HCT116 (cell line): Measurements from ENCODE around the gene GRIP1. TPM values are rescaled to one million over a fixed set of nuclear protein-coding genes. Genes with fewer than 3 reads are reported as not detected.

Source experiments
- ATAC-seq: fragments of 200-7000 bp; cut with Tn5 transposase; 2 replicates; pipeline ENCODE4 v1.9.1; 2020; ENCODE audit warnings: mild to moderate bottlenecking, moderate library complexity
- BruUV-seq: library from RNA; stranded (reverse); fragments of 400-500 nt; replicated peaks from 2 replicates; lab custom pipeline; 2021; lab: Mats Ljungman, UMichigan
- CTCF ChIA-PET: fragments of 300-600 bp; sonication (Branson Sonifier 250); formaldehyde crosslinking; loops from one replicate; lab custom pipeline; 2021; ENCODE audit warnings: antibody characterized with exemption; lab: Charles Lee
- POLR2A ChIA-PET: fragments of 300-600, 350-600 bp; sonication (Branson Sonifier 250); formaldehyde crosslinking; loops from one replicate; lab custom pipeline; 2021; ENCODE audit warnings: antibody characterized with exemption; lab: Charles Lee
- RAD21 ChIA-PET, 2 experiments: fragments of 300-600 bp; sonication (Branson Sonifier 250); formaldehyde crosslinking; loops; one replicate each; lab custom pipeline; 2023; ENCODE audit warnings: low total read pairs in 2 of 2; ENCODE audit not compliant: uncharacterized antibody in 2 of 2, unreplicated experiment in 2 of 2, low non-redundant PET in 1 of 2; lab: Charles Lee
- DNase-seq: peaks from one replicate; pipeline ENCODE4 v3.0.0-alpha.2; 2010; ENCODE audit warnings: low read depth, low spot score
- H2AFZ ChIP-seq: fragments of 200-600 bp; shearing (Covaris generic), sonication (generic); 2 replicates; pipeline ENCODE4 v1.6.1; 2017; ENCODE audit warnings: low read depth, mixed run types, mixed read lengths, antibody characterized with exemption, low read length; ENCODE audit not compliant: poor library complexity, severe bottlenecking
- H3K27ac ChIP-seq: 2 replicates; pipeline ENCODE4 v1.5.1; 2012; ENCODE audit warnings: low read depth, low read length
- H3K27me3 ChIP-seq: fragments of 200-600 bp; sonication (generic); 2 replicates; pipeline ENCODE4 v1.6.1; 2016; ENCODE audit warnings: mixed run types, low read length, mixed read lengths; ENCODE audit not compliant: insufficient read depth
- H3K36me3 ChIP-seq, 2 experiments: fragments of 200-500 bp in 1 of 2; fragments of 200-600 bp in 1 of 2; sonication (Bioruptor generic) in 1 of 2; sonication (generic) in 1 of 2; 2 replicates each; pipeline versions ENCODE4 v1.5.1 to v1.6.1; 2014 to 2016; ENCODE audit warnings: low read length in 2 of 2, inconsistent platforms in 1 of 2, mixed read lengths in 1 of 2, mixed run types in 1 of 2; ENCODE audit not compliant: insufficient read depth in 2 of 2, control insufficient read depth in 1 of 2
- H3K4me1 ChIP-seq, 2 experiments: fragments of 200-600 bp in 1 of 2; sonication (generic) in 1 of 2; 2 replicates each; pipeline versions ENCODE4 v1.5.1 to v1.6.1; 2012 to 2017; ENCODE audit warnings: low read length in 2 of 2, inconsistent platforms in 1 of 2, mild to moderate bottlenecking in 1 of 2, mixed read lengths in 1 of 2, mixed run types in 1 of 2, moderate library complexity in 1 of 2; ENCODE audit not compliant: insufficient read depth in 2 of 2, control insufficient read depth in 1 of 2
- H3K4me2 ChIP-seq: fragments of 200-600 bp; sonication (generic); 2 replicates; pipeline ENCODE4 v1.6.1; 2017; ENCODE audit warnings: mixed run types, low read length, mixed read lengths
- H3K4me3 ChIP-seq, 2 experiments: fragments of 200-600 bp in 1 of 2; sonication (generic) in 1 of 2; replicated peaks in 1 of 2; 2 replicates each; pipeline ENCODE4 v1.5.1; 2011 to 2016; ENCODE audit warnings: low read length in 2 of 2, control low read depth in 1 of 2, low read depth in 1 of 2, mild to moderate bottlenecking in 1 of 2, mixed read lengths in 1 of 2, mixed run types in 1 of 2
- H3K79me2 ChIP-seq: fragments of 200-600 bp; sonication (generic); 2 replicates; pipeline ENCODE4 v1.6.1; 2017; ENCODE audit warnings: mild to moderate bottlenecking, mixed run types, low read length, moderate library complexity, mixed read lengths; ENCODE audit not compliant: insufficient read depth
- H3K9ac ChIP-seq: fragments of 200-600 bp; sonication (generic); 2 replicates; pipeline ENCODE4 v1.6.1; 2016; ENCODE audit warnings: low read length, mixed read lengths
- H3K9me2 ChIP-seq: fragments of 200-600 bp; sonication (generic), shearing (Covaris generic); 2 replicates; pipeline ENCODE4 v1.6.1; 2017; ENCODE audit warnings: mixed run types, mild to moderate bottlenecking, moderate library complexity; ENCODE audit not compliant: insufficient read depth
- H3K9me3 ChIP-seq, 2 experiments: fragments of 200-500 bp in 1 of 2; fragments of 200-600 bp in 1 of 2; sonication (Bioruptor generic) in 1 of 2; sonication (generic) in 1 of 2; 2 replicates each; pipeline ENCODE4 v1.6.1; 2014 to 2017; ENCODE audit warnings: low read length in 2 of 2, mixed read lengths in 2 of 2, inconsistent platforms in 1 of 2, low read depth in 1 of 2, mild to moderate bottlenecking in 1 of 2, mixed run types in 1 of 2, moderate library complexity in 1 of 2; ENCODE audit not compliant: control insufficient read depth in 1 of 2, insufficient read depth in 1 of 2
- H4K20me1 ChIP-seq: fragments of 200-600 bp; sonication (generic), shearing (Covaris generic); 2 replicates; pipeline ENCODE4 v1.6.1; 2017; ENCODE audit warnings: mixed run types, mild to moderate bottlenecking, moderate library complexity; ENCODE audit not compliant: insufficient read depth
- CBX3 ChIP-seq: IDR thresholded peaks from 2 replicates; pipeline ENCODE4 v1.6.1; 2012; ENCODE audit warnings: low read depth
- CEBPB ChIP-seq: IDR thresholded peaks from 2 replicates; pipeline ENCODE4 v1.6.1; 2012; ENCODE audit warnings: low read depth
- EGR1 ChIP-seq: IDR thresholded peaks from 2 replicates; pipeline ENCODE4 v1.6.1; 2012; ENCODE audit warnings: low read depth
- ELF1 ChIP-seq: IDR thresholded peaks from 2 replicates; pipeline ENCODE4 v1.6.1; 2012; ENCODE audit warnings: low read depth, borderline replicate concordance
- EZH2 ChIP-seq: fragments of 200-600 bp; sonication (generic); IDR thresholded peaks from 2 replicates; pipeline ENCODE4 v1.6.1; 2017; ENCODE audit warnings: antibody characterized with exemption, mixed run types
- EZH2phosphoT487 ChIP-seq: fragments of 200-600 bp; IDR thresholded peaks from 2 replicates; pipeline ENCODE4 v1.6.1; 2018; ENCODE audit warnings: antibody characterized with exemption, borderline replicate concordance
- FOSL1 ChIP-seq: IDR thresholded peaks from 2 replicates; pipeline ENCODE4 v1.6.1; 2012; ENCODE audit warnings: low read depth
- JUND ChIP-seq: IDR thresholded peaks from 2 replicates; pipeline ENCODE4 v1.6.1; 2012
- POLR2A ChIP-seq: IDR thresholded peaks from 2 replicates; pipeline ENCODE4 v1.7.0; 2011; ENCODE audit warnings: borderline replicate concordance; ENCODE audit not compliant: insufficient read depth, insufficient read length; ENCODE audit errors: extremely low read depth
- POLR2AphosphoS5 ChIP-seq: IDR thresholded peaks from 2 replicates; pipeline ENCODE4 v1.6.1; 2011; ENCODE audit warnings: mild to moderate bottlenecking, low read depth, low read length, moderate library complexity
- RAD21 ChIP-seq: IDR thresholded peaks from 2 replicates; pipeline ENCODE4 v1.6.1; 2012; ENCODE audit warnings: low read depth, mild to moderate bottlenecking
- REST ChIP-seq: IDR thresholded peaks from 2 replicates; pipeline ENCODE4 v1.6.1; 2012; ENCODE audit warnings: low read depth
- SIN3A ChIP-seq: IDR thresholded peaks from 2 replicates; pipeline ENCODE4 v1.6.1; 2012; ENCODE audit warnings: low read depth
- SP1 ChIP-seq: IDR thresholded peaks from 2 replicates; pipeline ENCODE4 v1.6.1; 2012; ENCODE audit warnings: low read depth
- YY1 ChIP-seq: IDR thresholded peaks from 2 replicates; pipeline ENCODE4 v1.6.1; 2011; ENCODE audit warnings: low read length, low read depth, moderate library complexity, mild to moderate bottlenecking; ENCODE audit not compliant: insufficient replicate concordance; ENCODE audit errors: extremely low read depth
- ZNF274 ChIP-seq: fragments of 200-500 bp; sonication (Bioruptor generic); IDR thresholded peaks from 2 replicates; pipeline ENCODE4 v1.6.1; 2014; ENCODE audit warnings: mild to moderate bottlenecking, low read depth, low read length, inconsistent platforms
- intact Hi-C: fragments of 100-400 bp; cut with micrococcal nuclease; formaldehyde crosslinking; loops from 2 replicates; pipeline ENCODE4 v1.10.0; 2022
- total RNA-seq: library from RNA; stranded (reverse); gene quantifications from one replicate; pipeline ENCODE4 v1.2.1, GENCODE V29; 2021; ENCODE audit not compliant: unreplicated experiment
- TF ChIP-seq, protein P1 (sequence below), 3 experiments: fragments of 200-600 bp in 1 of 3; sonication (generic) in 1 of 3; IDR thresholded peaks in 2 of 3; conservative IDR thresholded peaks in 1 of 3; 2 replicates each; pipeline ENCODE4 v1.5.1; 2012 to 2017; ENCODE audit warnings: low read depth in 2 of 3, low read length in 2 of 3, antibody characterized with exemption in 1 of 3, borderline replicate concordance in 1 of 3, control low read depth in 1 of 3, mild to moderate bottlenecking in 1 of 3, mixed read lengths in 1 of 3, mixed run types in 1 of 3, moderate library complexity in 1 of 3; ENCODE audit not compliant: insufficient read depth in 1 of 3
- TF ChIP-seq, protein P2 (sequence below): IDR thresholded peaks from 2 replicates; pipeline ENCODE4 v1.6.1; 2011; ENCODE audit warnings: mild to moderate bottlenecking, low read length, moderate library complexity; ENCODE audit not compliant: insufficient replicate concordance; ENCODE audit errors: extremely low read depth
- TF ChIP-seq, protein P3 (sequence below): IDR thresholded peaks from 2 replicates; pipeline ENCODE4 v1.6.1; 2012

The GRIP1 gene
- total RNA-seq, 1 experiment from 2014 or later: not detected

DNA sequence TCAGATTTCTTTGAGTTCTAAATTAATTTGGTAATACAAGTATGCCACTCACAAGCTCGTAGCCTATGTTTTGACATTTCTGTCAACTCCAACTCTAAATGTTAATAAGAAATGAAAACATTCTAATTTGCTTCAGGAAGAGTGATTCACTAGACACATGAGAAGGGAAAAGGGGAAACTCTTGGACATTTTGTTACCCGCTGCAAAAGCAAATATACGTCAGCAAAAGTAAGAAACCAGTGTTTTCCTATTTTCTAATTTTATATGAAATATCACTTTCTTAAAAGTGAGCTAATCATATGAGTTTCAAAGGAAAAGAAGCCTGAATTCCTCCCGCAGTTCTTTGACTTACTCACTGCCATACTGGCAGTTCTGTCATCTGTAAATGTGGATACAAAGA, 162.3 kb downstream of the GRIP1 start:
- ATAC-seq: no peak
- RAD21 ChIA-PET: no interaction called here
- no peak for DNase-seq
- TF ChIP-seq SP1 (no peak), EZH2phosphoT487 (no peak), POLR2AphosphoS5 (no peak), FOSL1 (no peak), POLR2A (no peak), JUND (no peak), CEBPB (no peak), YY1 (no peak), EGR1 (no peak), CBX3 (no peak), RAD21 (no peak), EZH2 (no peak), ELF1 (no peak), ZNF274 (no peak), SIN3A (no peak), REST (no peak)
- TF ChIP-seq, protein P1, sequence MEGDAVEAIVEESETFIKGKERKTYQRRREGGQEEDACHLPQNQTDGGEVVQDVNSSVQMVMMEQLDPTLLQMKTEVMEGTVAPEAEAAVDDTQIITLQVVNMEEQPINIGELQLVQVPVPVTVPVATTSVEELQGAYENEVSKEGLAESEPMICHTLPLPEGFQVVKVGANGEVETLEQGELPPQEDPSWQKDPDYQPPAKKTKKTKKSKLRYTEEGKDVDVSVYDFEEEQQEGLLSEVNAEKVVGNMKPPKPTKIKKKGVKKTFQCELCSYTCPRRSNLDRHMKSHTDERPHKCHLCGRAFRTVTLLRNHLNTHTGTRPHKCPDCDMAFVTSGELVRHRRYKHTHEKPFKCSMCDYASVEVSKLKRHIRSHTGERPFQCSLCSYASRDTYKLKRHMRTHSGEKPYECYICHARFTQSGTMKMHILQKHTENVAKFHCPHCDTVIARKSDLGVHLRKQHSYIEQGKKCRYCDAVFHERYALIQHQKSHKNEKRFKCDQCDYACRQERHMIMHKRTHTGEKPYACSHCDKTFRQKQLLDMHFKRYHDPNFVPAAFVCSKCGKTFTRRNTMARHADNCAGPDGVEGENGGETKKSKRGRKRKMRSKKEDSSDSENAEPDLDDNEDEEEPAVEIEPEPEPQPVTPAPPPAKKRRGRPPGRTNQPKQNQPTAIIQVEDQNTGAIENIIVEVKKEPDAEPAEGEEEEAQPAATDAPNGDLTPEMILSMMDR (IDR thresholded peaks at IDR 0.05 in 2 of 3, conservative IDR thresholded peaks at IDR 0.05 in 1 of 3; ENCODE audit: borderline replicate concordance in 1 of 3, insufficient read depth in 1 of 3, low read depth in 2 of 3, low read length in 2 of 3): no peak
- TF ChIP-seq, protein P2, sequence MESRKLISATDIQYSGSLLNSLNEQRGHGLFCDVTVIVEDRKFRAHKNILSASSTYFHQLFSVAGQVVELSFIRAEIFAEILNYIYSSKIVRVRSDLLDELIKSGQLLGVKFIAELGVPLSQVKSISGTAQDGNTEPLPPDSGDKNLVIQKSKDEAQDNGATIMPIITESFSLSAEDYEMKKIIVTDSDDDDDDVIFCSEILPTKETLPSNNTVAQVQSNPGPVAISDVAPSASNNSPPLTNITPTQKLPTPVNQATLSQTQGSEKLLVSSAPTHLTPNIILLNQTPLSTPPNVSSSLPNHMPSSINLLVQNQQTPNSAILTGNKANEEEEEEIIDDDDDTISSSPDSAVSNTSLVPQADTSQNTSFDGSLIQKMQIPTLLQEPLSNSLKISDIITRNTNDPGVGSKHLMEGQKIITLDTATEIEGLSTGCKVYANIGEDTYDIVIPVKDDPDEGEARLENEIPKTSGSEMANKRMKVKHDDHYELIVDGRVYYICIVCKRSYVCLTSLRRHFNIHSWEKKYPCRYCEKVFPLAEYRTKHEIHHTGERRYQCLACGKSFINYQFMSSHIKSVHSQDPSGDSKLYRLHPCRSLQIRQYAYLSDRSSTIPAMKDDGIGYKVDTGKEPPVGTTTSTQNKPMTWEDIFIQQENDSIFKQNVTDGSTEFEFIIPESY: no peak
- TF ChIP-seq, protein P3, sequence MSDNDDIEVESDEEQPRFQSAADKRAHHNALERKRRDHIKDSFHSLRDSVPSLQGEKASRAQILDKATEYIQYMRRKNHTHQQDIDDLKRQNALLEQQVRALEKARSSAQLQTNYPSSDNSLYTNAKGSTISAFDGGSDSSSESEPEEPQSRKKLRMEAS: no peak
- TF ChIP-seq, all 23 proteins: peak for 0
- Histone ChIP-seq H3K27ac (no peak overlapping the region), H3K9ac (no peak overlapping the region), H3K4me2 (no peak overlapping the region), H3K27me3 (peaks cover 38% of the 10 kb centered on the region; the same call in 1 of the 2 replicates), H3K4me3 (no peak overlapping the region), H4K20me1 (no peaks in the 10 kb centered on the region), H2AFZ (no peak overlapping the region), H3K36me3 (no peaks in the 10 kb centered on the region), H3K79me2 (no peaks in the 10 kb centered on the region), H3K9me3 (no peaks in the 10 kb centered on the region), H3K9me2 (no peaks in the 10 kb centered on the region), H3K4me1 (peaks cover 0 to 4% of the 10 kb centered on the region in 2 experiments; a peak in 1 of 4 replicates)
- intact Hi-C loops: loop anchor here (10.0 kb wide), 1 partner anchor 502 kb away; no protein-coding TSS in a partner anchor
- ChIA-PET POLR2A (no interaction called here), CTCF (no interaction called here)
- no TSS peak for BruUV-seq
